HepG2 (cell line): Measurements from ENCODE around the gene ZNF747. TPM values are rescaled to one million over a fixed set of nuclear protein-coding genes. Genes with fewer than 3 reads are reported as not detected.
A peak's percentile ranks its signal among the peaks of the same experiment; 100 is the strongest.

Experiments used
- ESRRA ChIP-seq: sonication (generic); formaldehyde crosslinking; IDR thresholded peaks from 2 replicates; pipeline ENCODE4 v1.5.1; 2020; ENCODE audit warnings: mild to moderate bottlenecking, low read depth, missing genetic modification reagents
- GPBP1L1 ChIP-seq: sonication (generic); formaldehyde crosslinking; IDR thresholded peaks from 2 replicates; pipeline ENCODE4 v1.5.0; 2020; ENCODE audit warnings: mild to moderate bottlenecking, missing genetic modification reagents
- HNF4A ChIP-seq: sonication (generic); formaldehyde crosslinking; IDR thresholded peaks from 2 replicates; pipeline ENCODE4 v1.4.0; 2020; ENCODE audit warnings: missing genetic modification reagents
- MIER2 ChIP-seq: IDR thresholded peaks from 2 replicates; pipeline ENCODE4 v1.6.1; 2016; ENCODE audit warnings: missing biosample characterization, missing genetic modification reagents
- MXD4 ChIP-seq: IDR thresholded peaks from 2 replicates; pipeline ENCODE4 v1.6.1; 2016; ENCODE audit warnings: mild to moderate bottlenecking, missing biosample characterization, missing genetic modification reagents
- NBN ChIP-seq: fragments of 450-650 bp; conservative IDR thresholded peaks from 2 replicates; pipeline ENCODE4 v1.6.1; 2017
- NFIB ChIP-seq: sonication (generic); formaldehyde crosslinking; IDR thresholded peaks from 2 replicates; pipeline ENCODE4 v1.9.0; 2021; ENCODE audit warnings: missing genetic modification reagents, mild to moderate bottlenecking, borderline replicate concordance
- NR3C1 ChIP-seq: sonication (generic); formaldehyde crosslinking; IDR thresholded peaks from 2 replicates; pipeline ENCODE4 v1.4.0; 2020; ENCODE audit warnings: missing genetic modification reagents
- PHF8 ChIP-seq: sonication (generic); formaldehyde crosslinking; IDR thresholded peaks from 2 replicates; pipeline ENCODE4 v1.5.0; 2020; ENCODE audit warnings: missing genetic modification reagents
- PRMT3 ChIP-seq: sonication (generic); formaldehyde crosslinking; IDR thresholded peaks from 2 replicates; pipeline ENCODE4 v1.8.1; 2022; ENCODE audit warnings: low read depth, mild to moderate bottlenecking, moderate library complexity, missing genetic modification reagents, borderline replicate concordance
- SOX5 ChIP-seq: IDR thresholded peaks from 2 replicates; pipeline ENCODE4 v1.6.1; 2016; ENCODE audit warnings: borderline replicate concordance
- TGIF2 ChIP-seq: IDR thresholded peaks from 2 replicates; pipeline ENCODE4 v1.6.1; 2016; ENCODE audit warnings: control low read depth, missing compliant biosample characterization
- TRAFD1 ChIP-seq: sonication (generic); formaldehyde crosslinking; IDR thresholded peaks from 2 replicates; pipeline ENCODE4 v1.5.1; 2020; ENCODE audit warnings: missing genetic modification reagents, mild to moderate bottlenecking, borderline replicate concordance
- ZNF350 ChIP-seq: sonication (generic); formaldehyde crosslinking; IDR thresholded peaks from 2 replicates; pipeline ENCODE4 v1.4.0; 2020; ENCODE audit warnings: mild to moderate bottlenecking, low read depth, missing genetic modification reagents, borderline replicate concordance
- ZNF703 ChIP-seq: sonication (generic); formaldehyde crosslinking; IDR thresholded peaks from 2 replicates; pipeline ENCODE4 v1.5.1; 2020; ENCODE audit warnings: missing genetic modification reagents, mild to moderate bottlenecking, moderate library complexity, borderline replicate concordance
- ZNF775 ChIP-seq: sonication (generic); formaldehyde crosslinking; IDR thresholded peaks from 2 replicates; pipeline ENCODE4 v1.4.0; 2020; ENCODE audit warnings: missing genetic modification reagents, mild to moderate bottlenecking, moderate library complexity, borderline replicate concordance
- ZNF792 ChIP-seq: IDR thresholded peaks from 2 replicates; pipeline ENCODE4 v1.6.1; 2016
- polyA plus RNA-seq, 8 experiments: library from polyadenylated mRNA; depleted of rRNA in 3 of 8; stranded (reverse) in 7 of 8; unstranded in 1 of 8; fragments of >200 nt; fragmentation: Illumina TruSeq in 4 of 8; extraction: Trizol in 4 of 8; gene quantifications; 2 replicates each; pipeline versions ENCODE4 v1.2.1 to v1.2.3, GENCODE V29; 2011 to 2016; ENCODE audit warnings: low read depth in 4 of 8, missing spikeins in 1 of 8, mixed read lengths in 1 of 8; ENCODE audit not compliant: insufficient read depth in 1 of 8
- total RNA-seq, 5 experiments: library from RNA; depleted of rRNA; stranded (reverse); fragments of >200 nt; fragmentation: Illumina TruSeq; extraction: Trizol; gene quantifications; 2 replicates each; pipeline ENCODE4 v1.2.3, GENCODE V29; 2016; ENCODE audit warnings: low read depth in 1 of 5
- TF ChIP-seq, protein P1 (sequence below): sonication (generic); formaldehyde crosslinking; IDR thresholded peaks from 2 replicates; pipeline ENCODE4 v1.4.0; 2020; ENCODE audit warnings: missing genetic modification reagents

ZNF747 gene
- total and polyA plus RNA-seq, 2 of the 13 experiments (the other 11 are each of a cell fraction or from before 2014, with no cell fraction given), result 7.2 to 10.2 TPM

GRCh38 chr16:30521873-30522641, 12.6 kb downstream of the ZNF747 start (continued):
- TF ChIP-seq MIER2, result 0 out of 2 replicates have a peak, but pooled peaks have one; percentile 11
- peak; percentile 78; the same call in 1 of the 2 replicates for TF ChIP-seq ESRRA (CRISPR knock-in tag)
- TF ChIP-seq, protein P1, sequence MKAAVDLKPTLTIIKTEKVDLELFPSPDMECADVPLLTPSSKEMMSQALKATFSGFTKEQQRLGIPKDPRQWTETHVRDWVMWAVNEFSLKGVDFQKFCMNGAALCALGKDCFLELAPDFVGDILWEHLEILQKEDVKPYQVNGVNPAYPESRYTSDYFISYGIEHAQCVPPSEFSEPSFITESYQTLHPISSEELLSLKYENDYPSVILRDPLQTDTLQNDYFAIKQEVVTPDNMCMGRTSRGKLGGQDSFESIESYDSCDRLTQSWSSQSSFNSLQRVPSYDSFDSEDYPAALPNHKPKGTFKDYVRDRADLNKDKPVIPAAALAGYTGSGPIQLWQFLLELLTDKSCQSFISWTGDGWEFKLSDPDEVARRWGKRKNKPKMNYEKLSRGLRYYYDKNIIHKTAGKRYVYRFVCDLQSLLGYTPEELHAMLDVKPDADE (CRISPR knock-in tag), result 0 out of 2 replicates have a peak, but pooled peaks have one; percentile 62
- TF ChIP-seq NFIB (CRISPR knock-in tag), result no peak
- peak; percentile 16; the same call in 1 of the 2 replicates for TF ChIP-seq HNF4A (CRISPR knock-in tag)
- peak; percentile 30; the same call in 1 of the 2 replicates for TF ChIP-seq TRAFD1 (CRISPR knock-in tag)
- TF ChIP-seq PRMT3 (CRISPR knock-in tag), result no peak
- peak; percentile 60 for TF ChIP-seq MXD4 (CRISPR knock-in tag)
- 0 out of 2 replicates have a peak, but pooled peaks have one; percentile 19 for TF ChIP-seq TGIF2
- TF ChIP-seq GPBP1L1 (CRISPR knock-in tag), result no peak
- peak; percentile 28; the same call in 1 of the 2 replicates for TF ChIP-seq SOX5 (CRISPR knock-in tag)
- no peak for TF ChIP-seq ZNF775 (CRISPR knock-in tag)
- peak; percentile 49; the same call in 1 of the 2 replicates for TF ChIP-seq ZNF792 (CRISPR knock-in tag)
- peak; percentile 61; the same call in 1 of the 2 replicates for TF ChIP-seq ZNF350 (CRISPR knock-in tag)
- TF ChIP-seq NR3C1 (CRISPR knock-in tag), result no peak
- TF ChIP-seq ZNF703 (CRISPR knock-in tag), result no peak
- TF ChIP-seq PHF8 (CRISPR knock-in tag), result no peak
- no peak for TF ChIP-seq NBN
